Measurements from ENCODE around the gene TSGA10IP. TPM values are rescaled to one million over a fixed set of nuclear protein-coding genes. Genes with fewer than 3 reads are reported as not detected.

TSGA10IP gene
- total RNA-seq, 1 experiment from 2014 or later: not detected

DNA sequence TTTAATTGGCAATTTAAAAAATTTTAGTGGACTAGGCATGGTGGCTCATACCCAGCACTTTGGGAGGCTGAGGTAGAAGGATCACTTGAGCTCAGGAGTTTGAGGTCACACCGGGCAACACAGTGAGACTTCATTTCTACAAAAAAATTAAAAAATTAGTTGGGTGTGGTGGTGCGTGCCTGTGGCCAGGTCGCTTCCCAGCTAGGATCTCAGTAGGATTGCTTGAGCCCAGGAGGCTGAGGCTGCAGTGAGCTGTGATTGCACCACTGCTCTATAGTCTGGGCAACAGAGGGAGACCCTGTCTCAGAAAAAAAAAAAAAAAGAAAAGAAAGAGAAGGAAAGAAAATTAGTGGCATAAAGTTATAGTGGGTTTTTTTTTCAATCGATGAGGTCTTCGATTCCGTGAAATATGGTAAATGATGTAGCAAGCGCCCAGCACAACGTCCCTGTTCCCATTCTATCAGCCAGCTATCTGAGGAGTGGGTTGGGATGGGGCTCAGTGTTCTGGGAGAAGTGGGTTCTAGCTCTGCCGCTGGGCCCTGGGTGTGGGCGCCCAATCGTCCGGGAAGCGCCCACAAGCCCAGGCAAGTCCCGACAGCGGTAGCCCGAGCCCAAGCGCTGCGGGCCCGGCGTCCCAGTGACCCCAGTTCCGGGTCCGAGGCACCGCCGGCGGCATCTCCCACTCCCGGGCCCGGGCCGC is 46.5 kb upstream of the TSGA10IP start:
- H3K4me3 ChIP-seq (replicated peaks in 1 of 2; ENCODE audit: low read depth in 1 of 2, low read length in 2 of 2): peak overlapping the region; percentile 90 to 98
- ATAC-seq: no peak
- POLR2A ChIA-PET: interaction anchor here (0.6 to 10.9 kb wide), 7 partner anchors 8 to 324 kb away, joined by 3 to 124 read pairs (median 5); partner anchors contain the start of genes CCDC85B and FIBP
- H3K4me2 ChIP-seq (ENCODE audit: low read length): peak overlapping the region; percentile 71
- H3K9ac ChIP-seq (ENCODE audit: low read length): peak overlapping the region; percentile 99
- peaks cover 10 to 46% of the 10 kb centered on the region in 2 experiments; a peak in 3 of 4 replicates for H3K36me3 ChIP-seq (ENCODE audit: control insufficient read depth in 1 of 2, insufficient read depth in 2 of 2, low read length in 2 of 2)
- no peaks in the 10 kb centered on the region for H3K9me2 ChIP-seq (ENCODE audit: insufficient read depth)
- BruUV-seq (replicated peaks): TSS peak; percentile 37
- intact Hi-C loops (cut with micrococcal nuclease): no loop called here
- peaks cover 31% of the 10 kb centered on the region; the same call in 1 of the 2 replicates for H4K20me1 ChIP-seq (ENCODE audit: insufficient read depth)
- DNase-seq (ENCODE audit: low read depth, low spot score): no peak
- RAD21 ChIA-PET (ENCODE audit: low non-redundant PET in 1 of 2, low total read pairs in 2 of 2, uncharacterized antibody in 2 of 2, unreplicated experiment in 2 of 2): interaction anchor here in 1 of 2 experiments (0.7 kb wide), 1 partner anchor 48 kb away, joined by 5 read pairs; no protein-coding TSS in a partner anchor
- TF ChIP-seq, protein P1, sequence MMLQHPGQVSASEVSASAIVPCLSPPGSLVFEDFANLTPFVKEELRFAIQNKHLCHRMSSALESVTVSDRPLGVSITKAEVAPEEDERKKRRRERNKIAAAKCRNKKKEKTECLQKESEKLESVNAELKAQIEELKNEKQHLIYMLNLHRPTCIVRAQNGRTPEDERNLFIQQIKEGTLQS (IDR thresholded peaks at IDR 0.05): no peak
- TF ChIP-seq, protein P2, sequence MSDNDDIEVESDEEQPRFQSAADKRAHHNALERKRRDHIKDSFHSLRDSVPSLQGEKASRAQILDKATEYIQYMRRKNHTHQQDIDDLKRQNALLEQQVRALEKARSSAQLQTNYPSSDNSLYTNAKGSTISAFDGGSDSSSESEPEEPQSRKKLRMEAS (IDR thresholded peaks at IDR 0.05): no peak
- TF ChIP-seq CEBPB (IDR thresholded peaks at IDR 0.05; ENCODE audit: low read depth): no peak
- TF ChIP-seq RAD21 (IDR thresholded peaks at IDR 0.05; ENCODE audit: low read depth): no peak
- no peak for TF ChIP-seq POLR2A (IDR thresholded peaks at IDR 0.05; ENCODE audit: borderline replicate concordance, extremely low read depth, insufficient read depth, insufficient read length)
- peak; percentile 50; the same call in 1 of the 2 replicates for TF ChIP-seq ZFX (IDR thresholded peaks at IDR 0.05)
- peaks cover 72% of the 10 kb centered on the region for H3K79me2 ChIP-seq (ENCODE audit: insufficient read depth, low read length)
- H2AFZ ChIP-seq (ENCODE audit: low read depth, low read length, poor library complexity, severe bottlenecking): no peak overlapping the region
- CTCF ChIA-PET: interaction anchor here (1.6 kb wide), 1 partner anchor 39 kb away, joined by 4 read pairs; no protein-coding TSS in a partner anchor
- H3K4me1 ChIP-seq (ENCODE audit: control insufficient read depth in 1 of 2, insufficient read depth in 2 of 2, low read length in 2 of 2): peaks cover 44 to 80% of the 10 kb centered on the region in 2 experiments
- H3K9me3 ChIP-seq (ENCODE audit: control insufficient read depth in 1 of 2, insufficient read depth in 1 of 2, low read depth in 1 of 2, low read length in 2 of 2): no peaks in the 10 kb centered on the region
- H3K27ac ChIP-seq (ENCODE audit: low read depth, low read length): peak overlapping the region; percentile 99
- no peaks in the 10 kb centered on the region for H3K27me3 ChIP-seq (ENCODE audit: insufficient read depth, low read length)
